ENCODE measurements around the gene KRT14. TPM values are rescaled to one million over a fixed set of nuclear protein-coding genes. Genes with fewer than 3 reads are reported as not detected.

Gene KRT14
- polyA plus RNA-seq (2011; rRNA removed) (0.09 TPM in 1 of 2 replicates, not detected in the other), polyA minus RNA-seq (2011; rRNA and poly(A)+ RNA removed) (0.23 TPM in 1 of 2 replicates, not detected in the other)

GRCh38 chr17:41586863-41587495 lies at the start of gene KRT14:
Gene KRT14, minus strand, starts transcription at chr17:41586895. Its CDS starts 61 bp downstream, at chr17:41586834.
- TF ChIP-seq, protein P1, sequence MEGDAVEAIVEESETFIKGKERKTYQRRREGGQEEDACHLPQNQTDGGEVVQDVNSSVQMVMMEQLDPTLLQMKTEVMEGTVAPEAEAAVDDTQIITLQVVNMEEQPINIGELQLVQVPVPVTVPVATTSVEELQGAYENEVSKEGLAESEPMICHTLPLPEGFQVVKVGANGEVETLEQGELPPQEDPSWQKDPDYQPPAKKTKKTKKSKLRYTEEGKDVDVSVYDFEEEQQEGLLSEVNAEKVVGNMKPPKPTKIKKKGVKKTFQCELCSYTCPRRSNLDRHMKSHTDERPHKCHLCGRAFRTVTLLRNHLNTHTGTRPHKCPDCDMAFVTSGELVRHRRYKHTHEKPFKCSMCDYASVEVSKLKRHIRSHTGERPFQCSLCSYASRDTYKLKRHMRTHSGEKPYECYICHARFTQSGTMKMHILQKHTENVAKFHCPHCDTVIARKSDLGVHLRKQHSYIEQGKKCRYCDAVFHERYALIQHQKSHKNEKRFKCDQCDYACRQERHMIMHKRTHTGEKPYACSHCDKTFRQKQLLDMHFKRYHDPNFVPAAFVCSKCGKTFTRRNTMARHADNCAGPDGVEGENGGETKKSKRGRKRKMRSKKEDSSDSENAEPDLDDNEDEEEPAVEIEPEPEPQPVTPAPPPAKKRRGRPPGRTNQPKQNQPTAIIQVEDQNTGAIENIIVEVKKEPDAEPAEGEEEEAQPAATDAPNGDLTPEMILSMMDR (IDR thresholded peaks at IDR 0.05; ENCODE audit: low read depth, low read length): no peak
- CTCF ChIA-PET: no interaction called here

GRCh38 chr17:41635121-41636097 lies 48.7 kb upstream of the KRT14 start:
- Histone ChIP-seq H3K27ac (ENCODE audit: low read depth, low read length) (no peak overlapping the region), H3K9me3 (ENCODE audit: control insufficient read depth, insufficient read depth, low read length) (no peaks in the 10 kb centered on the region; the same call in 1 of the 2 replicates), H3K4me3 (ENCODE audit: low read depth, low read length) (no peak overlapping the region), H3K27me3 (ENCODE audit: control insufficient read depth, insufficient read depth, low read length) (peaks cover 5% of the 10 kb centered on the region)
- POLR2A ChIA-PET: interaction anchor here (1.1 kb wide), 1 partner anchor 54 kb away, joined by 3 read pairs; no protein-coding TSS in a partner anchor
- no peak for DNase-seq (ENCODE audit: low read depth, low spot score)
- CTCF ChIA-PET: interaction anchor here (1.5 to 1.9 kb wide), 3 partner anchors 13 to 87 kb away, joined by 5 to 10 read pairs (median 6); no protein-coding TSS in a partner anchor
- TF ChIP-seq, protein P1 (IDR thresholded peaks at IDR 0.05; ENCODE audit: low read depth, low read length): no peak

More at GRCh38 chr17:41586863-41587495, at the start of gene KRT14:
- DNase-seq (ENCODE audit: low read depth, low spot score): no peak
- POLR2A ChIA-PET: no interaction called here
- Histone ChIP-seq H3K27ac (ENCODE audit: low read depth, low read length) (no peak within 1 kb of the TSS), H3K27me3 (ENCODE audit: control insufficient read depth, insufficient read depth, low read length) (peaks cover 12% of the 10 kb centered on the region), H3K4me3 (ENCODE audit: low read depth, low read length) (no peak within 1 kb of the TSS), H3K9me3 (ENCODE audit: control insufficient read depth, insufficient read depth, low read length) (no peaks in the 10 kb centered on the region)

DNA sequence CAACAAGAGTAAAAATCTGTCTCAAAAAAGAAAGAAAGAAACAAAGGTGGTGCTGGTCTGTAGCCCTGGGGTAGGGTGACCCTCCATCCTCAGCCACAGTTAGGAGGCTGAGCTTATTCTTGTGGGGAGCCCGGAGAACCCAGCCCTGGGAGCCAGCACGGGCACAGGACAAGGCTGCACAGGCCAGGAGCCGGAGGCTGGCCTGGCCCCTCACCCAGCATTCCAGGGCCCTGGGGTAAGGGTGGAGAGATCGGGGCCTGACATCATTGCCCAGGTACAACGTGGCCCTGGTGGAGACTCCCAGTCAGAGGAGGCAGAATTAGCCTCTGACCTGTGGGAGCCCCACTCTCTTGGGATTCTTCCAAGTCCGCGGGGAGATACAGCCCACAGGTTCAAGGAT lies 47.9 kb upstream of the KRT14 start:
- Histone ChIP-seq H3K27ac (ENCODE audit: low read depth, low read length) (no peak overlapping the region), H3K9me3 (ENCODE audit: control insufficient read depth, insufficient read depth, low read length) (no peaks in the 10 kb centered on the region; the same call in 1 of the 2 replicates), H3K27me3 (ENCODE audit: control insufficient read depth, insufficient read depth, low read length) (peaks cover 2% of the 10 kb centered on the region), H3K4me3 (ENCODE audit: low read depth, low read length) (no peak overlapping the region)
- POLR2A ChIA-PET: no interaction called here
- no peak for DNase-seq (ENCODE audit: low read depth, low spot score)
- TF ChIP-seq, protein P1 (IDR thresholded peaks at IDR 0.05; ENCODE audit: low read depth, low read length): no peak
- CTCF ChIA-PET: interaction anchor here (1.5 to 1.9 kb wide), 3 partner anchors 14 to 86 kb away, joined by 5 to 10 read pairs (median 6); no protein-coding TSS in a partner anchor

DNA sequence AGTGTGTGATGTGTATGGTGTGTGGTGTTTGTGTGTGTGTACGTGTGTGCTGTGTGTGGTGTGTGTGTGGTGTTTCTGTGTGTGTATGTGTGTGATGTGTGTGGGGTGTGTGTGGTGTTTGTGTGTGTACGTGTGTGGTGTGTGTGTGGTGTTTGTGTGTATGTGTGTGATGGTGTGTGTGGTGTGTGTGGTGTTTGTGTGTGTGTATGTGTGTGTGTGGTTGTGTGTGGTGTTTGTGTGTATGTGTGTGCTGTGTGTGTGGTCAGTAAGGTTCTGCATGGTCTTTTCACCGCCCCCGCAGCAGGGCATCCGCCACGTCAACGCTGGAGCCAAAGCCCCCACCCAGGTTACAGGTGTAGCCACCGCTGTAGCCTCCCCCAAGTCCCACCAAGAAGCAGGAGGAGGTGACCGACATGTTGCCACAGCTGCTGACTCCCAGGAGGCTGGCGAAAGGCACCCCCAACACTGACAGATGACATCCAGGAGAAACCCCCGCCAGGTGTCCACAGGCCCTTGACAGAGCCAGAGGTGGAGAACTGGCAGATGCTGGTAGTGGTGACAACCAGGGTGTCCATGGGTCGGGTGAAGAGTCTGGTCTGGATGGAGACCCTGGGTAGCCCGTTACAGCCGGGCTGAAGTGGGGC lies 47.0 kb upstream of the KRT14 start:
- ChIA-PET POLR2A (no interaction called here), CTCF (no interaction called here)
- no peak for DNase-seq (ENCODE audit: low read depth, low spot score)
- Histone ChIP-seq H3K27ac (ENCODE audit: low read depth, low read length) (no peak overlapping the region), H3K4me3 (ENCODE audit: low read depth, low read length) (no peak overlapping the region), H3K27me3 (ENCODE audit: control insufficient read depth, insufficient read depth, low read length) (peaks cover 2% of the 10 kb centered on the region), H3K9me3 (ENCODE audit: control insufficient read depth, insufficient read depth, low read length) (no peaks in the 10 kb centered on the region; the same call in 1 of the 2 replicates)
- TF ChIP-seq, protein P1 (IDR thresholded peaks at IDR 0.05; ENCODE audit: low read depth, low read length): no peak

Data from AG04450 (cell line).